ENCODE measurements around the gene STK24. TPM values are rescaled to one million over a fixed set of nuclear protein-coding genes. Genes with fewer than 3 reads are reported as not detected.

Gene STK24
- total RNA-seq, 3 donors from 2014 or later, result 61.3 to 149 (median 71.9) TPM

- Histone ChIP-seq H3K4me1 (peaks cover 0 to 4% of the 10 kb centered on the region in 2 donors), H3K9me3 (no peaks in the 10 kb centered on the region), H3K4me3 (peak overlapping the region in 2 of 3 donors; percentile 29 to 45), H3K27ac (peak overlapping the region; percentile 4 to 66), H3K27me3 (no peaks in the 10 kb centered on the region), H3K36me3 (no peaks in the 10 kb centered on the region)
- intact Hi-C loops (cut with DNase I; ENCODE audit: low total_unique reads), result no loop called here
- DNase-seq (ENCODE audit: low spot score in 2 of 2), result no peak
- TF ChIP-seq CTCF (IDR thresholded peaks at IDR 0.05) (no peak), POLR2AphosphoS5 (IDR thresholded peaks at IDR 0.05) (no peak), POLR2A (IDR thresholded peaks at IDR 0.05) (no peak)
These were observed 34.1 kb downstream of the STK24 start for GRCh38 chr13:98542568-98543377.

GRCh38 chr13:98541701-98542203 is 35.2 kb downstream of the STK24 start:
- intact Hi-C loops (cut with DNase I; ENCODE audit: low total_unique reads), result no loop called here
- Histone ChIP-seq H3K36me3 (no peaks in the 10 kb centered on the region), H3K27me3 (no peaks in the 10 kb centered on the region), H3K27ac (peak overlapping the region; percentile 35 to 50), H3K4me3 (no peak overlapping the region), H3K9me3 (no peaks in the 10 kb centered on the region), H3K4me1 (peaks cover 0 to 4% of the 10 kb centered on the region in 2 donors)
- TF ChIP-seq CTCF (IDR thresholded peaks at IDR 0.05) (no peak), POLR2A (IDR thresholded peaks at IDR 0.05) (no peak), POLR2AphosphoS5 (IDR thresholded peaks at IDR 0.05) (no peak)
- no peak for DNase-seq (ENCODE audit: low spot score in 2 of 2)

- Histone ChIP-seq H3K36me3 (no peaks in the 10 kb centered on the region), H3K4me3 (no peak overlapping the region), H3K4me1 (peaks cover 0 to 4% of the 10 kb centered on the region in 2 donors), H3K9me3 (no peaks in the 10 kb centered on the region), H3K27ac (peak overlapping the region; percentile 43 to 50), H3K27me3 (no peaks in the 10 kb centered on the region)
- TF ChIP-seq CTCF (IDR thresholded peaks at IDR 0.05) (no peak), POLR2A (IDR thresholded peaks at IDR 0.05) (no peak), POLR2AphosphoS5 (IDR thresholded peaks at IDR 0.05) (no peak)
- no peak for DNase-seq (ENCODE audit: low spot score in 2 of 2)
- intact Hi-C loops (cut with DNase I; ENCODE audit: low total_unique reads), result no loop called here
These were observed 35.7 kb downstream of the STK24 start for GRCh38 chr13:98541191-98541590.

GRCh38 chr13:98540476-98540875 is 36.4 kb downstream of the STK24 start:
- no peaks in the 10 kb centered on the region for H3K36me3 ChIP-seq
- DNase-seq (ENCODE audit: low spot score in 2 of 2), result no peak
- H3K27ac ChIP-seq, result peak overlapping the region; percentile 43 to 67

More at GRCh38 chr13:98540476-98540875, 36.4 kb downstream of the STK24 start:
- H3K4me1 ChIP-seq, result peaks cover 4 to 5% of the 10 kb centered on the region in 2 donors
- H3K27me3 ChIP-seq, result no peaks in the 10 kb centered on the region
- intact Hi-C loops (cut with DNase I; ENCODE audit: low total_unique reads), result no loop called here
- TF ChIP-seq POLR2A (IDR thresholded peaks at IDR 0.05), result no peak
- no peak for TF ChIP-seq CTCF (IDR thresholded peaks at IDR 0.05)
- TF ChIP-seq POLR2AphosphoS5 (IDR thresholded peaks at IDR 0.05), result no peak
- no peak overlapping the region for H3K4me3 ChIP-seq
- no peaks in the 10 kb centered on the region for H3K9me3 ChIP-seq

Measured in breast epithelium (tissue), 4 donors.